Right ventricle myocardium superior (tissue), 1 donor: ENCODE measurements around the gene DDRGK1. TPM values are rescaled to one million over a fixed set of nuclear protein-coding genes. Genes with fewer than 3 reads are reported as not detected.
"Not testable (repeated sequence)": the region's sequence is repeated elsewhere in the genome, so short reads cannot be mapped to it uniquely, and the experiment has no call there.

Experiments
- ATAC-seq: fragments of 200-7000 bp; cut with Tn5 transposase; one replicate; pipeline ENCODE4 v1.9.1; 2020; ENCODE audit warnings: mild to moderate bottlenecking; ENCODE audit not compliant: poor library complexity
- DNase-seq: peaks from one replicate; pipeline ENCODE4 v3.0.0-alpha.2; 2020
- intact Hi-C: fragments of 100-400 bp; cut with DNase I; formaldehyde crosslinking; loops from one replicate; pipeline ENCODE4 v1.11.2; 2022
- total RNA-seq: library from RNA; stranded (reverse); fragmentation: NEBNext Ultra II Directional; extraction: Animal tissue kit (Norgen Biotek cat#: 25700); gene quantifications from one replicate; pipeline ENCODE4 v1.2.1, GENCODE V29; 2021
- donor health status: DM: no; HTN: yes; CAD: no; lungs with severe emphysema.

Gene DDRGK1
- total RNA-seq, 1 donor from 2014 or later: 36.4 TPM

DNA sequence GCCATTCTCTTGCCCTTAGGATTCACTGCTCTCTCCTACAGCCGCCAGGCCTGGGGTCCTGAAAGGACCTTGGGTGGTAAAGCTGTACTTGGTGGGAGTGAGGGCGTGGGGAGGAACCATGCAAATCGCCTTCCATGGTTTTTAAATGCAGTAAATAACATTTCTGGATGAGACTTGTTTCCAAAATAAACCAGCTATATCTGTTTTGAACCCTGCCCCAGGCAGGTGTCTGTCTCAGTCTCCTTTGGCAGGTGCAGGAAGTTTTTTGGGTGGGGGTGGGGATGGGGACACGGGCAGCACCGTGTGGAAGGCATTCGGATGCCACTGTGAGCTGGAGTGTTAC, 19.1 kb upstream of the DDRGK1 start:
- intact Hi-C loops: no loop called here
- ATAC-seq (no peak), DNase-seq (no peak)

DNA sequence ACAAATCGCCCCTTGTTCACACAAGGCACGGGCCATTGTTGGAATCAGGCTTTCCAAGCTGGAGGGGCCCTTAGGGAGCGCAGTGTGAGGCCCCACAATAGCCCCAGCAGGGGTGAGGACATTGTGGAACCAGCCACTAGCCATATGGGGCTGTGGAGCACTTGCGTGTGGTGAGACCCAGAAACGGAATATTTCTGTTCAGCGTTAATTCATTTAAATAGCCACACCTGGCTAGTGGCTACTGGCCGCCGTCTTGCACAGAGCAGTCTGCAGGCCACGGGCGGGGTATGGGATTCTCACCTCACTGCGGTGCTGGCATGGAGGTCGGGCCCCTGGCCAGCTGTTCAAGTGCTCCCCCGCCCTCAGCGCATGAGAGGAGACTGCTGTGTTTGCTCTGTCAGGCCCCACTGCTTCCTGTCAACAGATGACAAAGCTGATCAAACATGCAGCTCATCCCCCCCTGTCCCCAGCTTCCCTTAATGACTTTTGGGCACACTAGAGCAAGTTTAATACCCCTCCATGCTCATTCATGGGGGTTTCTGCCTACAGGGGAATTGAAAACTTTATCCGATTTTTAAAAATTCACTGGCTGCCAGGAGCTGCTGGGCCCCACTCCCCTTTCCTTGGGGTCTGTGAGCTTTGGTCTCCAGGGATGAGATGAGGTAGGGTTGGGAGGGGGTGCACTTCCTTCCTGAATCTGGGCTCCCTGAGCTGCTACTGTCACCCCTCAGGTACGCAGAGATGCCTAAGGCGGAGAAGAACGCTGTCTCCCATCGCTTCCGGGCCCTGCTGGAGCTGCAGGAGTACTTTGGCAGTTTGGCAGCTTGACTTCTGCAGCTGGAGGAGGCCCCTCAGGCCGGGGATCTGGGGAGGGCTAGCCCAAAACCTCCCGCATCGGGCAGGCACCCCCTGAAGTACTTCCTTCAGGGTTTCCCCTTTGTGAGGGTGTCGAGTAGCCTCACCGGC, 18.4 kb upstream of the DDRGK1 start:
- intact Hi-C loops: no loop called here
- DNase-seq (peak; percentile 79), ATAC-seq (peak; percentile 91)

DNA sequence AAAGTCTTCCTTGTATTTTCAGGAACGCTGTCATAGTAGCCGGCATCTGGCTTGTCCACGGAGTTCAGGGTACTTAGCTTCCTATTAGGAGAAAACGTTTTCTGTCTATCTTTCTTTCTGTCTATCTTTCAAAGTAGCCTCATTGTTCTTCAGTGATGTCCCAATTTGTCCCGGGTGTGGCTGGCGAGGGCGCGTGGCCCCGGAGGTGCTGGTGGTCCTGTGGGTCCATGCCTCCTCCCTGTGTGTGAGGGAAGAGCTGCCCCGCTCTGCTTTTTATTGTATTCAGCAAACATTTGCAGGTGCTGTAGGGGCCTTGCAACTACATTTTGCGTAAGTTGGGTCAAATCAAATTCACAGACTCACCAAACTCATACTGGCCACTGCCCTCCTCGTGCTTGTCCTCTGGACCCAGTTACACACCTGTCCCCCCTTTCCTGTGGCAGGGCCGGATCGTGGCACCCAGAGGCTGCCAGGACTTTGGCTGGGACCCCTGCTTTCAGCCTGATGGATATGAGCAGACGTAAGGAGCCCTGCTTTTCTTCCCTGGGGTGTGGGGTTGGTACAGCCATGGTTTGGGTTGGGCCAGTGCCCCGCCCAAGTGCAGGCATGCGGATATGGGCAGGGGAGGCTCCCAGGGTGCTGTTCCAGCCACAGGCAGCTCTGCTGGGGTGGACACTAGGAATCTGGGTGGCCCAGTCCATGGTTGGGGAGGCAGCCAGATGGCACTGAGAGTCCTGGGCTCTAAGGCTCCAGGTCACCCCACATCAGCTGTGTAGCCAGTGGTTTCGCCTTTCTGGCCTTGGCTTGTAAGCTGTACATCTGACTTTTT, 17.1 kb upstream of the DDRGK1 start:
- ATAC-seq (no peak), DNase-seq (no peak)
- intact Hi-C loops: no loop called here

DNA sequence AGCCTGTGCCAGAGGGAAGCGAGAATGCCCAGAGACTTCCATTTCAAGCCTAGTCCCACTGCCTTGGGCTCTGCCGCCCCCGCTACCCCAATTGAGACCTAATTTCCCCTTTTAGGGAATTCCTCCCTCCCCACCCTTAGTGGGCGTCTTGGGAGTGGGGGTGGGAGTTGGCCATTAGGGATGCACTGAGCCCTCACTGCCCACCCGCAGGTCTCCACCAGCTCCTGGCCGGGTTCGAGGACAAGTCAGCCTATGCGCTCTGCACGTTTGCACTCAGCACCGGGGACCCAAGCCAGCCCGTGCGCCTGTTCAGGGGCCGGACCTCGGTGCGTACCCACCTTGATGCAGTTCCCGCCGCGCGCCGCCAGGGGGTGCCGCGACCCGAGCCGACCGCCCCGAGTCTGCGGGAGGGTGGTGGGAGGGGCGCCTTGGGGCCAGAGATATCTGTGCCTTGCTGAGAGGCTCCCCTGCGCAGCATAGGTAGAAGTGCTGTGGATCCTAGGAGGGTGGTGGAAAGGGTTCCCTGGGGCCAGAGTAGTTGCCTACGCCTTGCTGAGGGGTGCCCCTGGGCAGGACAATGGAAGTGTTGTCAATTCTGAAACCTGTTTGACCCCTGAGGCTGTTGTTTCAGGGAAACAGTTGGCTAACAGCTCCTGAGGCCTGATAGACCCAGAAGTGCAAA, 14.0 kb upstream of the DDRGK1 start:
- ATAC-seq (peak; percentile 74), DNase-seq (peak; percentile 83)
- intact Hi-C loops: loop anchor here (5.0 kb wide), 1 partner anchor 99 kb away; no protein-coding TSS in a partner anchor

GRCh38 chr20:3215359-3215917, 11.0 kb upstream of the DDRGK1 start:
- intact Hi-C loops: loop anchor here (5.0 kb wide), 1 partner anchor 102 kb away; no protein-coding TSS in a partner anchor
- not testable (repeated sequence) for ATAC-seq, DNase-seq

DNA sequence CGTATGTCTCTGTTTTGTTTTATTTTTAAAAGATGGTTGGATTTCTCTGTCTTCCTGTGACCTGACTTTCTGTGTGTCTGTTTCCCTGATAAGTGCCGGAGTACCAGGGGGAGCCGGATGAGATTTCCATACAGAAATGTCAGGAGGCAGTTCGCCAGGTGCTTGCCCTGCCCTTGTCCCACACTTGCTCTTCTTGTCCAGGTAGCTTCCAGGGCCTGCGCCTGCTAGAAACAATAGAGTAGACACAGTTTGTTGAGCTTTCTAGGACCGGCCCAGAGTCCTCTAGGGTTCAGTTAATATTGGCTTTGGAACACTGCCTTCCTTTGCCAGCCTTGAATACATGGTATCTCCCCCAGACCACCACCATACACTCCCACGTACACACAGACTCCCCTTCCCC, 8.7 kb upstream of the DDRGK1 start:
- intact Hi-C loops: no loop called here
- ATAC-seq (no peak), DNase-seq (no peak)

DNA sequence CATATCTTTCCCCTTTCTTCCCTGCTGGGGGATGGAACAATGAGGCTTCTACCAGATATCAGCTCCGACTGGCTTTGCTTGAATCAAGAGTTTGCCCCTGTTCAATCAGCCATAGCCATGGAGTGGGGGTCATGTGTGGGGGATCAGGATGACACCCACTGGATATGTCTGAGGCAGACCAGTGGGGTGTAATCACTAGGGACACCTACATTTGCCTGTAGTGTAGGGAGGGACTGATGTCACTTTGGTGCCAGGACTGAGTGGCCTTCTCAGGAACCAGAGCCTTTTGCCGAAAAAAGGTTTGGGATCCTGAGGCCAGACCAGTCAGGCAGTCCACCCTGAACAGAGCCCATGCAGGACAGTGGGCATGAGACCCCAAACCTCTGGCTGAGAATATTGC, 5.9 kb upstream of the DDRGK1 start:
- intact Hi-C loops: no loop called here
- DNase-seq (no peak), ATAC-seq (no peak)

DNA sequence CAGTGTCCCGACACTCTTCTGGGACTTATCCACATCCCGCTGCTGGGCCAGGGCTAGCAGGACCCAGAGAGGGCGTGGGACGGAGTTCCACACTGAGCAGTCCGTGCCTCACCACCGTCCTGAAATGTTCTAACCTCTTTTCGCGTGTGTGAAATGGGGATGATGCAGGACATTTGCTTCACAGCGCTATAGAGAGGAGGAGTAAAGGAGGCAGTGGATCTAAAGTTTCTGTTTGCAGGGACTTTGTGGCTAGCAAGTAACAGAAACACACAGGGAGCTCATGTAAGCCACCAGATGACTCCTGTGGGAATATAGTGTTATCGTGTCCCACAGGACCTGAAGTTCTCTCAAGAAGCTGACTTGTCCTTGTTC, 5.5 kb upstream of the DDRGK1 start:
- ATAC-seq (peak; percentile 26), DNase-seq (no peak)
- intact Hi-C loops: no loop called here

DNA sequence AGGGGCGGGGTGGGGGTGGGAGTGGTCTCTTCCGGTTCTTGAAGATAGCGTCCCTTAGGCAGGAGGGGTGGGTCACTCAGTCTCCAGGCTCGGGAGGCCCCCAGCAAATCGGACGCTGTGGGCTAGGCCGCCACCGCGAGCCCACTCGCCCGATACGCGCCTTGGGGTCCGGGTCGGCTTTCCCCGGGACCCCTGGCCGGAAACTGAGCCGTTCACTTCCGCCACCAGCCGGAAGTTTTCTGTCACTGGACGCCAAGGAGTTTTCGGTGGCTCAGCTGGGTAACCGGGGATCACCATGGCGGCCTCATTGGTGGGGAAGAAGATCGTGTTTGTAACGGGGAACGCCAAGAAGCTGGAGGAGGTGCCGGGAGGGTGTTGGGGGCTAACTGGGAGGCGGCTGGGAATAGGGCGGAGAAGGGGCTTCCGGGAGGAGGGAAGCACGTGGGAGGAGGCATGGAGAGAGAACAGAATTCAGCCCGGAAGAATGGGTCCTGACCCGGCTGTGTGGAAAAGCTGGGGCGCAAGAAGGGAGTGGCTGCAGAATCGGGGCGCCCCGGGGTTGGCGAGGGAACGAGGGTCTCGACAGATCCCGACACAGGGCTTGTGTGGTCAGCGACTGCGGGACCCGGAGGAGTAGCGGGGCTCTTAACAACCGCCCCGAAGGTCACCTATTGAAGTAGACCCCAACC, 4.9 kb upstream of the DDRGK1 start, which contains the start of gene ITPA:
TSS of gene ITPA (plus strand) at position 242 of the 689 bp plus-strand sequence. CDS start at position 296, 54 bp downstream.
- DNase-seq (peak; percentile 72), ATAC-seq (peak; percentile 67)
- intact Hi-C loops: no loop called here

DNA sequence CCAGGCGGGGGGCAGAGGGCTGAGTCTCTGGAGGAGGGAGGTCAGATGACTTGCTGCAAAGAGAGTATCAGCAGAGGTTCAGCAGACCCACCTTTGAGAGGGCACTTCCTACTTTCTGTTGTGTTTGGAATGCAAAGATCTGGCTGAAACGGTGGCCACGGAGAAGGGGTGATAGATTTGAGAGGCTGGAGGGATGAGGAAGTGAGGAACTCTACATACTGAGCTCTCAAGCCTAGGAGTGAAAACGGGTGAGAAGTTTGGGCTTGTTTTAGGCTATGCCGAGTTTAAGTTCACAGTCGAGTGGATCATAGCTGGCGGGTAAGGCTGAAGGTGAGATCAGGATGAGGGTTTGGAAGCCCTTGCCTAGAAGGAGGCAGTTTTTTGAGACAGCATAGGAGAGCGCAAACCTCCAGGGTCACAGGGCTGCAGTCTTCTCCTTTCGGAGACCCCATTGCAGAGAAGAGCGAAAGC, 4.3 kb upstream of the DDRGK1 start:
- DNase-seq: no peak
- ATAC-seq: peak; percentile 2
- intact Hi-C loops: no loop called here

DNA sequence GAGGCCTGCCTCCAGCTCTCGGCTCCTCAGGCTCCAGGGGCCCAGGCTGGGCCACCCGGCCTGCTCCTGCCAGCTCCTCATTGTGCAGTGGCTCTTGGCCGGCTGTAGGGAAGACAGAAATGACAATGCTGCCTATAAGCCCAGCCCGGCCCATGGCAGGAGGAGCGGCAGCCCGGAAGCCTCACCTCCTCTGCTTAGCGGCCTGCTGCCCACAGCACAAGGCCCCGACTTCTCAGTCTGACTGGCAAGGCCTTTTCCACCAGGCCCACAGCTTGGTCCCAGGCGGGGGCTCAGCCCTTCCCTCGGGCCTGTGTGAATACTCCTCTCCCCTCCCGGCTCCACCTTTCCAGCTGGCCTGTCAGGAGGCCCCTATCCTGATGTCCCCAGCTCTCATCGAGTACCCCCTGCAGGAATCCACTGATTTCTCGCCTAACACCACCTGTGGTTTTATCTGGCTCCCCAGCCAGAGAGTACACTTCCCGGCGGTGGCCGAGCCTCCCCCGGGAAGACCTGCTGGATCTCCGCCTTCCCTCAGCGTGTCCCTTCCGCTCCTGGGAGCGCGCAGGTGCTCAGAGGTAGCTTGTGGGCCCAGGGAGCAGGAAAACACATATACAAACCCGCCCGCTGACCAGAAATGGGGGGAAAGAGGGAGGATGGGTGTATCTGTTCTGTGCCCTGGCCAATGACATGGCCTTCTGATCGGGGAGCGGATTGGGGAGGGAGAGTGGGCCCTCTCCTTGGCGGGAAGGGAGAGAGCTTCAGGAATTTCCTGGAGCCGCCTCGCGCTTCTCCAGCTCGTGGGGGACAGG, 963 bp downstream of the DDRGK1 start:
- ATAC-seq (peak; percentile 25), DNase-seq (no peak)
- intact Hi-C loops: no loop called here

DNA sequence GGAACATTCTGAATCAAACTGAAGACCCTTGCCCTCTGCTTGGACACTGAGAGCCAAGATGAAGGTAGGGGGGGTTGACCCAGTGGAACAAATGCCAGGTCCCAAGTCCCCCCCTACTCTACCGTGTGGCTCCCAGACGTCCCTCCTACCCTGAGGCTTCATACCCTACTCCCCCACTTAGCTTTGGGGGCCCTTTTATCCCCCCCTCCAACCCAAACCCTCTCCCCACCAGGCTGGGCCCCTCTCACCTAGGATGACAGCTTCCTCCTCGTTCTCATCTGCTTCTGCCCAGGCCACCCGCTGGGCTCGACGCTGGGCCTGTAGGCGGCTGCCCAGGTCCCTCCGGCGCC, 1.5 kb downstream of the DDRGK1 start:
- intact Hi-C loops: no loop called here
- DNase-seq (no peak), ATAC-seq (no peak)

DNA sequence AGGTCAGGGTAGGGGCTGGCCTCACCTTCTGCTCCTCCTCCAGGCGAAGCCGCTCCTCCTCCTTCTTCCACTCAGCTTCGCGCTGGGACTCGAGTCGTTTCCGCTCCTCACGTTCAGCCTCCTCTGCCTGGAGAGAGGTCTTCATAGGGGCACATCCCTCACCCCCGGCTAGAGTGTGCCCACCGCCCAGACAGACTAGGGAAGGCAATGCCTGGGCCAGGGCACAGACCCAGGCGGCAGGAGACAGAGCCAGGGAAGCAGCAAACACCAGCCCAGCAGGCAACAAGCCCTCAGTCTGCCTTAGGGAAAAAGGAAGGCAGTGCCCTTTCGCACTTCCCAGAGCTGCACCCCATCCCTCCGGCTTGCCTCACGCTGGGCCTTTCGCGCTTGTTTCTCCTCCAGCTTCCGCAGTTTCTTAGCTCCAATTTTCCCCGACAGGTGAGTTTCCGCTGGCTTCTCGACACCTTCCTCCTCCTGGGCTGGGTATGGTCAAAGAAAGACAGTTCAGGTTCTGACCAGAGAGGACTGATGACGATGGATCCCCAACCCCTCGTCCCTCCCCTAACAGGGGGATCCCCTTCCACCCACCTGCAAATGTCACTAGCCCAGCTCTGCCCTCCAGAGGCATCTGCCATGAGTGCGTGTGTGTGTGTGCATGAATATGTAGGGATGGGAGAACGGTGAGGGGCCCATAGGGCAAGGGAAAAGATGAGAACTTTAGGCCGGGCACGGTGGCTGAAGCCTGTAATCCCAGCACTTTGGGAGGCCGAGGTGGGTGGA, 4.3 kb downstream of the DDRGK1 start:
- intact Hi-C loops: no loop called here
- ATAC-seq (no peak), DNase-seq (no peak)

- ATAC-seq: no peak
- intact Hi-C loops: no loop called here
- DNase-seq: no peak
Observed at GRCh38 chr20:3199206-3199605, 5.3 kb downstream of the DDRGK1 start.

DNA sequence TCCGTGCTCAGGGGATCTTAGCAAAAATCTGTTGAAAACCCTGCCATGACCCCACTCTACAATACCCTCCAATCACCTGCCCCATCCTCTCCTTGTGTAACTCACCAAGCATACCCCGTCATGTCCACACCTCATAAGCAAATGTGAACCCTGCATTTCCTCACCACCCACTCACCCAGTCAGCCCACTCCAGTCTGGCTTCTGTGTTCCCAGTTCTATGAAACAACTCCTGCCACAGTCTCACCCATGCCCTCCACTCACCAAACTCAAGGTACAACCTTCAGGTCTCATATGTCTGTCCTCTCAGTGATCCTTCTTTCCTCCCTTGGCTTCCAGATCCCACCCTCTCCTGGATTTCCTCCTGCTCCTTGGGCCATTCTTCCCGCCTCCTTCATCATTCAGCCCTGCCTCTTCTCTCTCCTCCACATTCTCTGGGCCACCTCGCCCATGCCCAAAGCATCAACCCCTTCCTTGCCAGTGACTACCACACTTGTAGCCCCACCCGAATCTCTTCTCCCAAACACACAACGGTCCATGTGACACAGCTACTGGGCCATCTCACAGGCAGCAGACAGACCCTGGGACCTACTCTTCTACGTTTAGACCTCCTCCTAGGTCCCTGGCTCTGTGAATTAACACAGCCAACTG, 8.8 kb downstream of the DDRGK1 start:
- DNase-seq (no peak), ATAC-seq (no peak)
- intact Hi-C loops: no loop called here

DNA sequence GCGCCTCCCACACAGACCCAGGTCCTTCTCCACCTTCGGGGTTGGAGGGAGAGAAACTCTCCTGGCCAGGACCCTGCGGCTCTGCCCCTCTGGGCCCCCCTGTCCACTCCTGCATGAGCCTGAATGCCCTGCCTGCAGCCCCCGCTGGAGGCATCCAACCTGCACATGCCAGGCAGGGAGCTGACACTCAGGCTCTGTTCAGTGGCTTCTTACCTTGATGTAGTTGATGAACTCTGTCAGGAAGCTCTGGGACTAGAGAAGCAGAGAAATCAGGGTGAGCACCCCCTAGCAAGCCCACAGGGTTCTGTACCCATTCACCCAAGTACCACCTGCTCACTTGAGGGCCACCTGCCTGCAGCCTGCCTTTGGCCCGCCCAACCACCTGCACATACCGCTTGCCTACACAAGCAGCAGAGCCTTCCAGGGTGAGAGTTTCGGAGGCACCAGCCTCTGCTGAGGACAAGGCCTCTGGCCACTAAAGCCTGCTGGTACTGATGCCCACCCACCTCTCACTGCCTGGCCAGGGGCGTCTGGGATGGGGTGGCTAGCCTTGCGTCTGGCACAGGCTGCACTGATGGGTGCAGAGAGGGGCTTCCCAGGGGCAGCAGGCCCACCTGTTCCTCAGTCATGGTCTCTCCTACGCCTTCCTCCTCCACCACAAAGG, 9.7 kb downstream of the DDRGK1 start:
- no peak for ATAC-seq
- no peak for DNase-seq
- intact Hi-C loops: no loop called here
